Hematopoietic multipotent progenitor cell treated with erythropoietin and hydrocortisone succinate and interleukin-3 and kit ligand, for 4 days (in vitro differentiated cells): ENCODE measurements around the gene HOXA11.

Source experiments
- DNase-seq: peaks from one replicate; pipeline ENCODE4 v3.0.0-alpha.2; 2015

HOXA11 gene

DNA sequence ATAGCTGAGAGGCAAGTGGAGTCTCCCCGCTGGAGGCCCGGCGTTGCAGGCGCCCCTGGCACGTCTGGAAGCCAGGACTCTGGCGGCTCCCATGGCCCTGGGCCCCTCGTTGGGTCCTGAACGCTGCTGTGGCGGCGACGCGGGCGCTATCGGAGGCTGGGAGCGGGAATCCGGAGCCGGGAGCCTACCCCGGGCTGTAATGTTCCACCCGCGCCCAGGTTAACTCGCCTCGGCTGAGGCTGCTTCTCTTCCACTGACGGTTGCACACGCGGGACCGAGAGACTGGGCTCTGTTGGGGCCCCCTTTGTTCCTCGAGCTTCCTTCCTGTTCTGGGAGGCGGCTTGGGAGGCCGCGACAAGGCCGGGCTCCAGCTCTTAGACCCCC, 40.3 kb downstream of the HOXA11 start:
- DNase-seq, result no peak

DNA sequence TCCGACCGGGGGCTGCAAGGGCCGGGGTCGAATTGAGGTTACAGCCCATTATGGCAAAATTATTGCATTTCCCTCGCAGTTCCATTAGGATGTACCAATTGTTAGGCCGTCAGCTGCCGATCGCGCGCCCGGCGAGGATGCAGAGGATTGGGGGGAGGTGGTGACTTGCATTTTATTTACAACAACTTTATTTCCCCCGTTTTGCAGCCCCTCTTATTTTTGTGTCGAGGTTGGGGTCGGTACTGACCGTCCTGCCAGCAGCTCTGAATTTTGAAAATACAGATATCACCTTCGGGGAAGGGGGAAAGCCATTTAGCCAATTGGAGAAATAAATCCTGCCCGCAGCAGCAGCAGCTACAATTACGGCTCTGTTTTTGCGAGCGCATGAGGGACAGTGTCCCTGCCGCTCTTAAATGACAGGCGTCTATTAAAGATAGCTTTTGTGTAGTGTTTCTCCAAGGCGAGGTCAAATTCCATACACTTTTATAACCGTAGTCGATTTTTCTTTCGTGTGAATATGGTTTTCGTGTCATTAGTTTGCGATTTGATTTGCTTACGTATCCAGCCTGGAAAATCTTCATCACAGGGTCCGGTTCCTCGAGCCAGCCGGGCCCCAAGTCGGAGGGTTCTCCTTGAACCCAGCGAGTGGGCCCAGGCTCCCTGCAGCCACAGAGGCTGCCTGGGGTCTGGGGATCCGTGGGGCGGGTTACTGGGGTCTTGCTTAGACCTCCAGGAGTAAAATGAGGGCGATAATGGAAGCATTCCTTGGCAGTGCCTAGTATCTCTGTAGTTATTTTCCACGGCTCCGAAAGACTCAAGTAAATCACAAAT, 40.9 kb downstream of the HOXA11 start:
- DNase-seq, result no peak

DNA sequence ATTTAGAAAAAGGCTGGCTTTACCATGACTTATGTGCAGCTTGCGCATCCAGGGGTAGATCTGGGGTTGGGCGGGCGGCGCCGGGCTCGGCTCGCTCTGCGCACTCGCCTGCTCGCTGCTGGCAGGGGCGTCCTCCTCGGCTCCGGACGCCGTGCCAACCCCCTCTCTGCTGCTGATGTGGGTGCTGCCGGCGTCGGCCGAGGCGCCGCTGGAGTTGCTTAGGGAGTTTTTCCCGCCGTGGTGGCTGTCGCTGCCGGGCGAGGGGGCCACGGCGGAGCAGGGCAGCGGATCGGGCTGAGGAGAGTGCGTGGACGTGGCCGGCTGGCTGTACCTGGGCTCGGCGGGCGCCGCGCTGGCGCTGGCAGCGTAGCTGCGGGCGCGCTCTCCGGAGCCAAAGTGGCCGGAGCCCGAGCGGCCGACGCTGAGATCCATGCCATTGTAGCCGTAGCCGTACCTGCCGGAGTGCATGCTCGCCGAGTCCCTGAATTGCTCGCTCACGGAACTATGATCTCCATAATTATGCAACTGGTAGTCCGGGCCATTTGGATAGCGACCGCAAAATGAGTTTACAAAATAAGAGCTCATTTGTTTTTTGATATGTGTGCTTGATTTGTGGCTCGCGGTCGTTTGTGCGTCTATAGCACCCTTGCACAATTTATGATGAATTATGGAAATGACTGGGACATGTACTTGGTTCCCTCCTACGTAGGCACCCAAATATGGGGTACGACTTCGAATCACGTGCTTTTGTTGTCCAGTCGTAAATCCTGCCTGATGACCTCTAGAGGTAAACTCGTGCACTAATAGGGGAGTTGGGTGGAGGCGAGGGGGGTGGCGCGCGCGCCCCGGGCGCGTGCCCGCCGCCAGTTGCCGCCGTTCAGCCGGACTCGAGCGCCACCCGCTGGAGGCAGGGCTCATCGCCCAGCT, 41.7 kb downstream of the HOXA11 start, which contains the start of gene HOXA5:
Gene HOXA5 (minus strand): TSS at position 659 of the 927 bp plus-strand sequence. CDS start 74 bp downstream, at position 585.
- DNase-seq, result peak; percentile 84

DNA sequence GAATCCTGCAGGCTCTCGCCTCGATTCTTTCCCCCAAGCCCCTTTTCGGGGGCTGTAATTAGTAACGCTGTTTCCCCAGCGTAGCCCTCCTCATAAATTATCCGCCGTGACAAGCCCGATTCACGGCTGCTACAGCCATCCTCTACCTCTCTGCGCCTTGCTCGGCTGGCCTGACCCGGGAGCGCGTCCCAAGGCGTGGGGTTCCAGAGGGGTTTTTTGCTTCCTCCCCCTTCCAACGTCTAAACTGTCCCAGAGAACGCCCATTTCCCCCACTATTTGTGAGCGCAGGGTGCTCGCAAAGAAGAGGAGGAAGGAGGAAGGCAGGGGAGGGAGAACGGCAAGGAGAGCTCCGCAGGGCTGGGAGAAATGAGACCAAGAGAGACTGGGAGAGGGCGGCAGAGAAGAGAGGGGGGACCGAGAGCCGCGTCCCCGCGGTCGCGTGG, 42.4 kb downstream of the HOXA11 start:
- no peak for DNase-seq

DNA sequence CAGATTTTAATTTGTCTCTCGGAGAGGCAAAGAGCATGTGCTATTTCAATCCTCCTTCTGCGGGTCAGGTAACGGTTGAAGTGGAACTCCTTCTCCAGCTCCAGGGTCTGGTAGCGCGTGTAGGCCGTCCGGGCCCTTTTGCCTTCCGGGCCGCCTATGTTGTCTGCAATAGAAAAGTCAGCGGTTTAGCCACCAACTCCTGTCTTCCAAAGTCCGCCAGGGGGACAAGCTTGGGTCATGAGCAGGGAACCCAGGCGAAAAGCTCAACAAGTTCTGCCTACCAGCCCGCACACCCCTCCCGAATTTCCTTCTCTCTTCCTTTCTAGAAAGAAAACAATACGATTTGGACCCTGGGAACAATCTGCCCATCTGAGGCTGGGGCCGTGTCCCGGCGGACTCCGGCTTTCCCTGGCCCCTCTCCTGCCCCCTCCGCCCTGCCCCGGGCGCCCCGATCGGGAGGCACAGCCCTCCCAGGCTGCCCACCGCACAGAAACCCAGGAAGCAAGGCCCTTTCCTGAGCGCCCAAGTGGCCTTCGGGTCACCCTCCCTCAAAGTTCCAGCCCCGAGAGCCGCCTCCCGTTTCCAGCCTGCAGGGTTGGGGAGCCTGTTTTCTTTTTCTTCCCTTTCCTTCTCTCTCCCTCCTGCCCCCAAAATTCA, 43.0 kb downstream of the HOXA11 start:
- no peak for DNase-seq

DNA sequence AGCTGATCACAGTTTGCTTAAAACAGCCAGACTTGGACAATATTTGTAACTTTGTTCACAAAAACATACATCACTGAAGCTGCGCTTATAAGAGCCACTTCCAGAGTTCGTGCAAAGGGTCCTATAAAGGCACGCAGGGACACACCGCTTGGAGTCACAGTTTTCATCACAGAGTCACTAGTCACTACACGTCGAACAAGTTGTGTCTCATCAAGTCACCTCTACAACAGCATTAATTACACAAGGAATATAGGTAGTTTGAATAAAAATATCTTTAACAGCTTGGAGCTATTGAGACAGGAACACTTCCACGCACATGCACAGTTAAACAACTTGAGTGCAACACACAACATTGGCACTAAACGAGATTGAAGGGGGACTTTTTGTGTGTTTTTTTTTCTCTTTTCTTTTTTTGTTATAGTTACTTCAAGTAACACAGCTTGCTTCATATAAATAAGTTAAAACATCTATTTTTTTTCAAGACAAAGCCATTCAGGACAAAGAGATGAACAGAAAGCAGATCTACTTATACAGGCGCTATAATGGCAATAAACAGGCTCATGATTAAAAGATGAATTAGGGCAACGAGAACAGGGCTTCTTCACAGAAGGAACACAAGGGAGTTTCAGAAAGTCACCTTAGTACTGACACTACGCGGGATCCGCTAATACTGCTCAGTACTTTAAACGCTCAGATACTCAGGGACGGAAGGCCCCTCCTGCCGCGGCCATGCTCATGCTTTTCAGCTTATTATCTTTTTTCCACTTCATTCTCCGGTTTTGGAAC, 43.7 kb downstream of the HOXA11 start:
- DNase-seq, result no peak

DNA sequence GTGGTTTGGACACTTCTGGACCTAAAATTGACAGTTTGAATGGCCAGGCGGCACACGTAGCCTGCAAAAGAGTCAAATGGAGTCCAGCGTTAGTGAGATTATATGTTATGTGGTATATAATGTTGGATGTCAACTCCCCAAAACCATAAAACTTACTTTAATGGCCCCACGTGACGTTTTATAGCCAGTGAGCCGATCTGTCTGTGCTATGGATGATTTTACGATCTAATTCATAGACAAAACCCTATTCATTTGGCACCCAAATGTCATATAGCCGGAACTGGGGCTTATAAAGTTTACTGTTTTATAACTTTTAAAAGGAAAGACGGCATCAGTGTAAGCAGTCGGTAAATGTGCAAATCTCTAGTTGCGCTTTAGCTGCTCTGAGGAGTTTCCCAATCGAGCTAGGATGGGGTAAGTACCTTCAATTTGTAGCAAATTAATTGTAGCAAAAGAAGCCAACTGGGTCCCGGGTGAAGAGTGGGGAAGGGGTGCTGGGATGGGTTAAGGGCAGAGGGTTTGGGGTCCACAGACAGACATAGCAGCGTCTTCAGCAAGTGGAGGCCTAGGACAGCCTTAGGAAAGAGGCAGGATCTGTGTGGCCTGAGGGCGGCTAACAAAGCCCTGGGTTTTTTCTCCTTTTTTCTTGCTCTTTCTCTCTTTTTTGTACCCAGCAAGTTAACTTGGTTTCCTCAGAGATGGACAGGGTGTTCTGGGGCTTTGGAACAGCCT, 44.7 kb downstream of the HOXA11 start:
- DNase-seq, result no peak

DNA sequence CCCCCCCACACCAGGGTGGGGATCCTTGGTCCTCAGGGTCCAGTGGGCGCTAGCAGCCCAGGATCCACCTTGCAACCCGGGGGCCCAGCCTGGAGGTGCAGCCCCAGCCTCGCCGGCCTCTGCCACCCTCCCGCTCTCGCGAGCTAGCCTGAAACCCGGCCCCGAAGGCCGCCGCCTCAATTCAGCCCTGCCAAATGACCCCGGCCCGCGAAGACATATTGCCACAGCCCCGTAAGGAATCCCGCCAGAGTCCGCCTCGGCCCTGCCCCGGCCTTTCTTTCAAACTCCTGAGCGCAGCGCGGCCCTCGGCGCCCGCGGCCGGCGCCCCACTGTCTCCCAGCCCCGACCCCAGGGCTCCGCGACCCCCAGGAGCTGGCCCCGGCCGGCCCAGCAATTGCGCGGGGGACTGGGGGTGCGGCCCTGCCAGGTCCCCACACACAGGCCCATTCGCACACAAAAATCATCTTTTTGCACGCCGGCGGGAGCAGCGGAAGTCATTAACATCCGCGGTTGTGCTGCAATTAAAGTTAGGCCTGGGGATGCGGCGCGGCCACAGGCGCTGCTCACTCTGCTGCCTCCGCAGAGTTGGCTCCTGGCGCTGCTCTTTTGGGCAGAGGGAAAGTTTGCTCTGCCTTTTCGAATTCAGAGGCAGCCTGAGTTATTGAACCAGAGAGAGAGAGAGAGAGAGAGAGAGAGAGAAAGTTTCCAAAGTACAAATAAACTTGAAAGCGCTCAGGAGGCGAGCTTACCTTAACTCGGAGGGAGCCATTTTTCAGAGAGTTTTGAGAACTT, 45.5 kb downstream of the HOXA11 start:
- no peak for DNase-seq

DNA sequence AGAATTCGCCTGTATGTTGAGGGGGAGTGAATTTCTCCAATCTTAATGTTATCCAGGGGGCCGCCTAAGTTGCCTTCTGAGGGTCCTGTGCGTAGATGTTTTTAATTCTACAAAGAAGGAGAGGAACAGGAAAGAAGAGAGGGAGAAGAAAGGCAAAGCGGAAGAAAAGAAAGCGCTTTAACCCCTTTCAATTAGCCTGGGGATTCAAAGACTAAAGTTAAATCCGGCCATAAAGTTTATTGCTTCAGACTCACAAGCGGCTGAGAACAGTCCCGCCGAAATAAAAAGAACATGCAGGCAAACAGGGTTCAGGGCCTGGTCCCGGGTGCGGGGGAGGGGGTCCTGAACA, 46.1 kb downstream of the HOXA11 start:
- no peak for DNase-seq

DNA sequence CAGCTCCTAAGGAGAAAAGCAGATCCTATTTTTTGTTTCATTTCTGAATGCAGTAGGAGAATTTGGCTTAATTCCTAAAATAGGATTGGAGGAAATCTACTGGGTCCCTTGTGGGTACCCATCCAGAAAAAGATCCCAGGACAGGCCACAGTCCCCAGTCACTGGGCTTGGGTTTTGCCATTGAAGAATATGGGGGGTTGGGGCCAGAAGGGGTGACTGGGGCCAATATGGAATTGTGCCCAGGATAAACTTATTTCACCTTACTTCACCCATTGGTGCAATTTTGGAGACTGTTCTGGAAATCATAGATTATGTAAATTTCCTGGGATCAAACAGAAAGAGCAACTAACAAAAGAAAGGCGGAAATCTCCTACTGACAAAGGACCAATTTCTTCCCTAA, 46.6 kb downstream of the HOXA11 start:
- no peak for DNase-seq

DNA sequence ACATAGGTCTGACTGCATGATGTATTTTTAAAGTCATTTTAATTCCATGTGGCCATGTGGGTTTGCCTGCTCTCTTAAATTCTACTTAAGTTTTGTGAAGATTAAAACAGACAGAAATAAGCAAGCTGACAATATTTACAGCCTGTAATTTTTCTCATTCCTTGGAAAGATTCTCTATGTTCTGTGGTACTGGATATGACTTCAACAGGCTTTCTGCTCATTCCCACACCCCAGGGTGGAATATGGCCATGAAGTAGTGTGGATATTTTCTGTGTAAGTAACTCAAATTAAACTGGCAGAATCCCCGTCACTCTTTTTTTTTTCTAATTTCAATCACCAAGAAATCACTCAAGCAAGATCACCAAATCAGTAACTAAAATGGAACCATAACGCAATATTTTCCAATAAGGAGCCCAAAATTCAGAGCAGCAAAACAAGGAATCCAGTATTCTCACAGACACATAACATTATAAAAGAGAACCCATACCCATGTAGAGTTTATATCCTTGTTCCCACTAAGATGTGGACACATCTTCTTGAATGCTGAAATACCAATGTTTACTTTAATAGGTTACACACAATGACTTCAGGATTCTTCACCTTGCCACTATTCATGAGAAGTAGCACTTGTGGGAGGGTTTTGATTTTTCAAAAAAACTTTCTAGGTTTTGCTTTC, 47.3 kb downstream of the HOXA11 start:
- no peak for DNase-seq

DNA sequence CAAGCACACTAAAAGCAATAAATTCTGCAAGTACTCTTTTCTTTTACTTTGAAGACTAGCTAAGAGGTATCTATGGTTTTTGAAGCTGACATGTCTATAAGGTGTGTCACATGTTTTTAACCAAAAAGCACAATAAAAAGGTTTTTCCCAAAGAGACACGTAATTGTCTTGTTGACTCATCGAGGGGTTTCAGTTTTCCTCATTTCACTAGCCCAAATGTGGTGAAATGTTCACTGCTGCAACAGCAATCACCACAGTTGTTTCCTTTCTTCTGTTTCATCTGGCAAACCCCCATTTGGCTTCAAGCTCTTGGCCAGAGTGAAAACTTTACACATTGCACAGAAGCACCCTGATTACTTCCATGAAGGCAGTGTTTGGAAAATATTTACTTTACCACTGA, 50.6 kb downstream of the HOXA11 start:
- DNase-seq, result peak; percentile 54

DNA sequence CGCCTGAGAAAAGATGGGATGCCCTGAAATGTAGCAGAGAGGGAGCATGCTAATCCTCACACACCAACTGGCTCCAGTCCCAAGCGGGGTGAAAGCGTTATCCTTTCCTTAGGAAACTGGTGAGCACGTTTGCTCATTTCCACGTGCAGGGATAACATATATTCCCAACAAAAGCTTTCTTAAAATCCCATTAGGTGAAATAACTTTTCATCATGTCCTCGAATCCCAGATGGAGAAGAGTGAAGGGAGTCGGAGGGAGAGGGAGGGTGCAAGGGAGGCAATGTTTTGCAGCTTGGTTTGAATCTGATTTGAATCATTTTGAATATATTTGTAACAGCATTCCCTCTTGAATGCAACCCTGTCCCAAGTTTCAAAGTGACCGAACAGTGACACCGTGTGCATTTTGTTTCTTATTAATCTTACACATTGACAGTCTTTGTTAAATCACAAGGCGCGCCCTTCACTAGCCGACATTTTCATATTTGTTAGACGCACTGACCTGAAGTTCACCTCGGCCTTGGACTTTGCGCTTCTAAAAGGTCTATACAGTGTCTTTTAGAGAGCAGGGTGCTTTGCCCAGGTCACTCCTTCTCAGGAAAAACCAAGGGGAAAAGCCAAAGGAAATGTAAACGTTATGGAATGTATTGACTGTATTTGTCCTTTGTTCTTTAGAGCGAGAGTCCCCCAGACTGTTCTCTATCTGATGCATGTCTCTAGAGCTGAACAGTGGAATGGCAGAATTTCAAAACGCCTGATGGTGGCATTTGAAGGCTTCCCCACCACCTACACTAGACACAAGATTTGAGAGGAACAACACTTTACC, 51.4 kb downstream of the HOXA11 start:
- DNase-seq, result no peak

DNA sequence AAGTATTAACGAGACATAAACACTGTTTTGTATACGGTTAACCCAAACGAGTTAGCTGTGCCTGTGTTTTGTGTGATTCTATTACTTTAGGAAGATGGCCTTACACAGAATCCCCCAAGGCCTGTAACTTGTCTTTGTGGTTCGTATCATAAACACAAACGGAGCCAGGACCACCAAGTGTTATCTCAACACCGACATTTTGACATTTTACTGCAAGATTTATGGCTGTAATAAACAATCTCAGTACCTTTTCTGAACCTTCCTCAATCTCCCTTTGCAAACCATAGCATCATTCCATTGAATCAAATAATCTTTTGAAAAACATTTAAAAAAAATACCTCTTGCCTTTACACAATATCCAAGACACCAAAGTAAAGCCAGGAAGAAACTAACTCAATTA, 52.1 kb downstream of the HOXA11 start:
- DNase-seq, result no peak

DNA sequence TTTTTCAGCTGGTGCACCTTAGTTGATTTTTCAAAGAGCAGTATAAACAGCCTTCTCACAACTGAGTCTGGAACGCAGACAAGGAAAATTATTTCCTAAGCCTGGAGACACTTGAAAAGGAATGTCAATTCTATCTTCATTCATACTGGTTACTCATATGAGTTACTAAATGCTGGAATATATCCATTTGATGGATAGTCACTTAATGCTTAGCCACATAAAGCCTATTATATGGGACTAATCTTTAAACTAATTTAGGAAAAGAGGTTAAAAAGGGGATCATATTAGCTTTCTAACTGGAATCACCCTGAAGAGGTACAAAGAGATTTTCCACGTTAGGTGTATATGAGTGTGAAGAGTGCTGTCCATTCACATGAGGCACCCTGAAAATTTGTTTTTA, 52.8 kb downstream of the HOXA11 start:
- no peak for DNase-seq

DNA sequence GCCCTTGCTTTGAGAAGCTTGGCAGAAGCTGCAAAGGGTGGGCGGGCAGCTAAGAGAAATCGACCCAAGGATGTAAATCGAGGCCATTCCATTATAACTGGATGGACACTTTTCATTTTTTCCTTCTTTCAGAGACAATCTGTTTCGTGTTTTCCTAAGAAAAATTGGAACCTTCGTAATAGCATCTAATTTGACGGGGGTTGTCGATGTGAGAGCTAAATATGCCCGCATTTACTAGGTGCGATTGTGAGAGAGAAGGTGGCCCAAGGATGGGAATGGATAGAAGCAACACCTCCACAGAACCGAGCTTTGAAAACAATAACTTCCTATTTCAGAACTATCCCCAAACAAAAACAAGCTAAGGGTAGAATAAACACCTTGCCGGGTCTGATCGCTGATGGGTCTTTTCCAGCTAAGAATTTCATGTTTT, 53.6 kb downstream of the HOXA11 start:
- no peak for DNase-seq
